WTC11 (cell line): ENCODE results near the gene PRKCB. TPM values are rescaled to one million over a fixed set of nuclear protein-coding genes. Genes with fewer than 3 reads are reported as not detected.

Experiments used
- ATAC-seq: fragments of 200-7000 bp; cut with Tn5 transposase; 2 replicates; pipeline ENCODE4 v1.10.0; 2021; ENCODE audit warnings: mild to moderate bottlenecking, moderate library complexity
- CTCF ChIA-PET: fragments of 300-600 bp; sonication (Branson Sonifier 250); formaldehyde crosslinking; loops from one replicate; lab custom pipeline; 2021; ENCODE audit warnings: antibody characterized with exemption; lab: Charles Lee
- POLR2A ChIA-PET: fragments of 350-600 bp; sonication (Branson Sonifier 250); formaldehyde crosslinking; loops from one replicate; lab custom pipeline; 2021; ENCODE audit warnings: antibody characterized with exemption; lab: Charles Lee
- DNase-seq: peaks from one replicate; pipeline ENCODE4 v3.0.0; 2021; ENCODE audit warnings: low spot score
- H3K27ac Mint-ChIP-seq: 2 replicates; pipeline ENCODE4 v1.8.0; 2021; ENCODE audit warnings: mixed read lengths
- H3K27me3 Mint-ChIP-seq: 2 replicates; pipeline ENCODE4 v1.8.0; 2021; ENCODE audit warnings: low read depth, mild to moderate bottlenecking, moderate library complexity, mixed read lengths
- H3K36me3 Mint-ChIP-seq: 2 replicates; pipeline ENCODE4 v1.8.0; 2021; ENCODE audit warnings: mixed read lengths
- H3K4me1 Mint-ChIP-seq: 2 replicates; pipeline ENCODE4 v1.8.0; 2022; ENCODE audit warnings: mixed read lengths
- H3K4me3 Mint-ChIP-seq: 2 replicates; pipeline ENCODE4 v1.8.0; 2021; ENCODE audit warnings: mild to moderate bottlenecking, moderate library complexity, mixed read lengths
- H3K9me3 Mint-ChIP-seq: 2 replicates; pipeline ENCODE4 v1.8.0; 2021; ENCODE audit warnings: mixed read lengths
- CDX4 ChIP-seq: fragments of 250-450 bp; sonication (Bioruptor Pico); IDR thresholded peaks from 2 replicates; pipeline ENCODE4 v1.9.0; 2021; ENCODE audit warnings: moderate library complexity, mild to moderate bottlenecking, inconsistent platforms, borderline replicate concordance
- CREB1 ChIP-seq: sonication (generic); formaldehyde crosslinking; IDR thresholded peaks from 2 replicates; pipeline ENCODE4 v1.8.0; 2023; ENCODE audit warnings: mild to moderate bottlenecking, missing genetic modification reagents
- CREM ChIP-seq: sonication (generic); formaldehyde crosslinking; IDR thresholded peaks from 2 replicates; pipeline ENCODE4 v1.8.1; 2022; ENCODE audit warnings: mild to moderate bottlenecking, missing genetic modification reagents, moderate library complexity
- ELF4 ChIP-seq: sonication (generic); formaldehyde crosslinking; IDR thresholded peaks from 2 replicates; pipeline ENCODE4 v1.8.1; 2022; ENCODE audit warnings: low read depth, mild to moderate bottlenecking, moderate library complexity, missing genetic modification reagents
- GABPB1 ChIP-seq: sonication (generic); formaldehyde crosslinking; IDR thresholded peaks from 2 replicates; pipeline ENCODE4 v1.8.1; 2023; ENCODE audit warnings: mild to moderate bottlenecking, missing genetic modification reagents
- HMGXB4 ChIP-seq: sonication (generic); formaldehyde crosslinking; IDR thresholded peaks from 2 replicates; pipeline ENCODE4 v1.8.1; 2023; ENCODE audit warnings: mild to moderate bottlenecking, moderate library complexity, missing genetic modification reagents
- JUN ChIP-seq: sonication (generic); formaldehyde crosslinking; IDR thresholded peaks from 2 replicates; pipeline ENCODE4 v1.8.0; 2023; ENCODE audit warnings: mild to moderate bottlenecking, missing genetic modification reagents
- NFYB ChIP-seq: sonication (generic); formaldehyde crosslinking; conservative IDR thresholded peaks from 2 replicates; pipeline ENCODE4 v1.8.0; 2022; ENCODE audit warnings: low read depth, missing genetic modification reagents
- NR2C2 ChIP-seq: sonication (generic); formaldehyde crosslinking; IDR thresholded peaks from 2 replicates; pipeline ENCODE4 v1.8.0; 2022; ENCODE audit warnings: mild to moderate bottlenecking, missing genetic modification reagents
- PRDM15 ChIP-seq: sonication (generic); formaldehyde crosslinking; IDR thresholded peaks from 2 replicates; pipeline ENCODE4 v1.8.0; 2022; ENCODE audit warnings: missing genetic modification reagents
- PREB ChIP-seq: sonication (generic); formaldehyde crosslinking; IDR thresholded peaks from 2 replicates; pipeline ENCODE4 v1.8.1; 2022; ENCODE audit warnings: mild to moderate bottlenecking, missing genetic modification reagents, moderate library complexity, borderline replicate concordance
- RORB ChIP-seq: fragments of 250-450 bp; sonication (Bioruptor Pico); IDR thresholded peaks from 2 replicates; pipeline ENCODE4 v1.9.0; 2021; ENCODE audit warnings: mild to moderate bottlenecking
- USF2 ChIP-seq: sonication (generic); formaldehyde crosslinking; IDR thresholded peaks from 2 replicates; pipeline ENCODE4 v1.8.1; 2023; ENCODE audit warnings: mild to moderate bottlenecking, missing genetic modification reagents, moderate library complexity
- ZMAT4 ChIP-seq: fragments of 250-450 bp; sonication (Bioruptor Pico); IDR thresholded peaks from 2 replicates; pipeline ENCODE4 v1.9.0; 2021; ENCODE audit warnings: mild to moderate bottlenecking
- ZNF138 ChIP-seq: sonication (generic); formaldehyde crosslinking; conservative IDR thresholded peaks from 2 replicates; pipeline ENCODE4 v1.8.1; 2022; ENCODE audit warnings: mild to moderate bottlenecking, moderate library complexity, missing genetic modification reagents
- ZNF219 ChIP-seq: sonication (generic); formaldehyde crosslinking; IDR thresholded peaks from 2 replicates; pipeline ENCODE4 v1.8.0; 2023; ENCODE audit warnings: missing genetic modification reagents, mild to moderate bottlenecking, borderline replicate concordance
- ZNF263 ChIP-seq: sonication (generic); formaldehyde crosslinking; IDR thresholded peaks from 2 replicates; pipeline ENCODE4 v1.8.1; 2022; ENCODE audit warnings: low read depth, mild to moderate bottlenecking, moderate library complexity, missing genetic modification reagents
- ZNF416 ChIP-seq: fragments of 250-450 bp; sonication (Bioruptor Pico); IDR thresholded peaks from 2 replicates; pipeline ENCODE4 v1.9.0; 2021; ENCODE audit warnings: mild to moderate bottlenecking, inconsistent platforms
- ZNF532 ChIP-seq: fragments of 250-450 bp; sonication (Bioruptor Pico); IDR thresholded peaks from 2 replicates; pipeline ENCODE4 v1.9.0; 2021; ENCODE audit warnings: mild to moderate bottlenecking, borderline replicate concordance
- total RNA-seq: library from RNA; stranded (reverse); gene quantifications from 3 replicates; pipeline ENCODE4 v1.2.3, GENCODE V29; 2021

The PRKCB gene
- total RNA-seq, 1 experiment from 2014 or later, result 6.9 TPM

- Mint-ChIP-seq H3K27ac (no peak overlapping the region), H3K4me3 (no peak overlapping the region), H3K4me1 (no peaks in the 10 kb centered on the region), H3K36me3 (no peaks in the 10 kb centered on the region), H3K9me3 (no peaks in the 10 kb centered on the region), H3K27me3 (peaks cover 7% of the 10 kb centered on the region; the same call in 1 of the 2 replicates)
- ChIA-PET CTCF (interaction anchor here (1.1 kb wide), 1 partner anchor 63 kb away, joined by 3 read pairs; no protein-coding TSS in a partner anchor), POLR2A (no interaction called here)
- ATAC-seq (no peak), DNase-seq (no peak)
- TF ChIP-seq ZMAT4 (CRISPR knock-in tag) (no peak), HMGXB4 (CRISPR knock-in tag) (no peak), USF2 (CRISPR knock-in tag) (no peak), CDX4 (CRISPR knock-in tag) (no peak), ZNF263 (CRISPR knock-in tag) (no peak)
Measured at GRCh38 chr16:24007934-24008333, 172.2 kb downstream of the PRKCB start.

GRCh38 chr16:24009098-24009497 is 173.3 kb downstream of the PRKCB start:
- TF ChIP-seq CREB1 (CRISPR knock-in tag) (no peak), RORB (CRISPR knock-in tag) (no peak), PRDM15 (CRISPR knock-in tag) (no peak), NR2C2 (CRISPR knock-in tag) (no peak), ZNF416 (CRISPR knock-in tag) (no peak), GABPB1 (CRISPR knock-in tag) (no peak), JUN (CRISPR knock-in tag) (no peak), NFYB (CRISPR knock-in tag) (no peak), ZNF138 (CRISPR knock-in tag) (no peak)
- Mint-ChIP-seq H3K27ac (no peak overlapping the region), H3K36me3 (no peaks in the 10 kb centered on the region), H3K27me3 (peaks cover 7% of the 10 kb centered on the region; the same call in 1 of the 2 replicates), H3K9me3 (no peaks in the 10 kb centered on the region), H3K4me3 (no peak overlapping the region), H3K4me1 (0 out of 2 replicates have a peak, but pooled peaks cover 3% of the 10 kb centered on the region)
- CTCF ChIA-PET, result interaction anchor here (1.7 to 1.8 kb wide), 2 partner anchors 18 to 254 kb away, joined by 13 to 15 read pairs; partner anchors contain the start of gene CHP2
- ATAC-seq (no peak), DNase-seq (no peak)
- POLR2A ChIA-PET, result no interaction called here

GRCh38 chr16:24009955-24010354 is 174.2 kb downstream of the PRKCB start:
- no peak for DNase-seq
- Mint-ChIP-seq H3K4me1 (0 out of 2 replicates have a peak, but pooled peaks cover 3% of the 10 kb centered on the region), H3K4me3 (no peak overlapping the region), H3K27me3 (peaks cover 7% of the 10 kb centered on the region; the same call in 1 of the 2 replicates), H3K27ac (no peak overlapping the region), H3K9me3 (no peaks in the 10 kb centered on the region), H3K36me3 (no peaks in the 10 kb centered on the region)
- ATAC-seq, result no peak
- CTCF ChIA-PET, result interaction anchor here (0.6 to 2.2 kb wide), 71 partner anchors 8 to 582 kb away, joined by 3 to 65 read pairs (median 5); partner anchors contain the start of genes CHP2, PLK1, PRKCB and RBBP6
- POLR2A ChIA-PET, result no interaction called here
- TF ChIP-seq ZNF219 (CRISPR knock-in tag) (no peak), ELF4 (no peak), PREB (CRISPR knock-in tag) (no peak), ZNF532 (CRISPR knock-in tag) (no peak), CREM (CRISPR knock-in tag) (no peak)
